ENCODE data around the gene C6orf52. TPM values are rescaled to one million over a fixed set of nuclear protein-coding genes. Genes with fewer than 3 reads are reported as not detected.
A peak's percentile ranks its signal among the peaks of the same experiment; 100 is the strongest.

The C6orf52 gene
- total and polyA plus RNA-seq, 4 donors: 0.33 to 0.71 (median 0.50) TPM; not detected in 1

DNA sequence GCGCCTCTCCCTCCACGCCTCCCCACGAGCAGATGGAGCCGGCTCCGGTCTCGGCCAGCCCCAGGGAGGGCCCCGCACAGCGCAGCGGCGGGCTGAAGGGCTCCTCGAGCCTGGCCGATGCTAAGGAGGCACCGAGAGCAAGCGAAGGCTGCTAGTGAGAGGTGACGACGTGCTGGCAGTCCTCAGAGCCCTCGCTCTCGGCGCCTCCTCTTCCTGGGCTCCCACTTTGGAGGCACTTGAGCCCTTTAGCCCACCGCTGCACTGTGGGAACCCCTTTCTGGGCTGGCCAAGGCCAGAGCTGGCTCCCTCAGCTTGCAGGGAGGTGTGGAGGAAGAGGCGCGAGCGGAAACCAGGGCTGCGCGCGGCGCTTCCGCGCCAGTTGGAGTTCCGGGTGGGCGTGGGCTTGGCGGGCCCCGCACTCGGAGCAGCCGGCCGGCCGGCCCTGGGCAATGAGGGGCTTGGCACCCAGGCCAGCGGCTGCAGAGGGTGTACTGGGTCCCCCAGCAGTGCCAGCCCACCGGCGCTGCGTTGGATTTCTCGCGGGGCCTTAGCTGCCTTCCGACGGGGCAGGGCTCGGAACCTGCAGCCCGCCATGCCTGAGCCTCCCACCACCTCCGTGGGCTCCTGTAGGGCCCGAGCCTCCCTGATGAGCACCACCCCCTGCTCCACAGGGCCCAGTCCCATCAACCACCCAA, 26.0 kb upstream of the C6orf52 start:
- peak; percentile 43 for DNase-seq (ENCODE audit: low spot score)

DNA sequence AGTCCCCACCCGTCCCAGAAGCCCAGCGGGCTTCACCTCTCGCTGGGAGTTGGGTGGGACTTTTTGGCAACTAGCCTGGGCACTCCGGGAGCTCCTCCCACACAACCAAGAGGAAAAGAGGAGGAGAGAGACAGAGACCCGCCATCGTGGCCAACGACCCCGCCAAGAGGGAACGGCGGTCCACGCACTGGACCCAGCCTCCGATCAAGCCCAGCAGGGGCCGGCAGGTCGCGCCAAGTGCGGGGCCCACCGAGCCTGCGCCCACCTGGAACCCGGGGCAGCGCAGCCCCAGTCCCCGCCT, 25.5 kb upstream of the C6orf52 start:
- Histone ChIP-seq H3K36me3 (ENCODE audit: control insufficient read depth in 4 of 4, insufficient read depth in 3 of 4, low read depth in 1 of 4, low read length in 3 of 4) (no peaks in the 10 kb centered on the region), H3K9me3 (ENCODE audit: control insufficient read depth in 4 of 4, low read length in 3 of 4) (no peaks in the 10 kb centered on the region), H3K4me1 (ENCODE audit: control insufficient read depth in 4 of 4, insufficient read depth in 4 of 4, low read length in 3 of 4) (peaks cover 2 to 19% (median 14%) of the 10 kb centered on the region in 4 donors), H3K27ac (ENCODE audit: low read depth in 1 of 2, low read length in 2 of 2) (peak overlapping the region in 1 of 2 donors; percentile 59), H3K4me3 (ENCODE audit: low read depth in 1 of 3, low read length in 3 of 3) (peak overlapping the region in 2 of 3 donors; percentile 49 to 65), H3K27me3 (ENCODE audit: control insufficient read depth in 4 of 4, insufficient read depth in 4 of 4, low read length in 3 of 4) (no peaks in the 10 kb centered on the region), H3K9ac (ENCODE audit: low read depth in 1 of 2, low read length in 2 of 2) (no peak overlapping the region)
- WGBS: 50% methylated on average over 21 of the region's 21 CpGs
- no peak for DNase-seq (ENCODE audit: low spot score)
- TF ChIP-seq, protein P1, sequence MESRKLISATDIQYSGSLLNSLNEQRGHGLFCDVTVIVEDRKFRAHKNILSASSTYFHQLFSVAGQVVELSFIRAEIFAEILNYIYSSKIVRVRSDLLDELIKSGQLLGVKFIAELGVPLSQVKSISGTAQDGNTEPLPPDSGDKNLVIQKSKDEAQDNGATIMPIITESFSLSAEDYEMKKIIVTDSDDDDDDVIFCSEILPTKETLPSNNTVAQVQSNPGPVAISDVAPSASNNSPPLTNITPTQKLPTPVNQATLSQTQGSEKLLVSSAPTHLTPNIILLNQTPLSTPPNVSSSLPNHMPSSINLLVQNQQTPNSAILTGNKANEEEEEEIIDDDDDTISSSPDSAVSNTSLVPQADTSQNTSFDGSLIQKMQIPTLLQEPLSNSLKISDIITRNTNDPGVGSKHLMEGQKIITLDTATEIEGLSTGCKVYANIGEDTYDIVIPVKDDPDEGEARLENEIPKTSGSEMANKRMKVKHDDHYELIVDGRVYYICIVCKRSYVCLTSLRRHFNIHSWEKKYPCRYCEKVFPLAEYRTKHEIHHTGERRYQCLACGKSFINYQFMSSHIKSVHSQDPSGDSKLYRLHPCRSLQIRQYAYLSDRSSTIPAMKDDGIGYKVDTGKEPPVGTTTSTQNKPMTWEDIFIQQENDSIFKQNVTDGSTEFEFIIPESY (IDR thresholded peaks at IDR 0.05): no peak
- no peak for TF ChIP-seq HNF4A (conservative IDR thresholded peaks at IDR 0.05)
- TF ChIP-seq, protein P2, sequence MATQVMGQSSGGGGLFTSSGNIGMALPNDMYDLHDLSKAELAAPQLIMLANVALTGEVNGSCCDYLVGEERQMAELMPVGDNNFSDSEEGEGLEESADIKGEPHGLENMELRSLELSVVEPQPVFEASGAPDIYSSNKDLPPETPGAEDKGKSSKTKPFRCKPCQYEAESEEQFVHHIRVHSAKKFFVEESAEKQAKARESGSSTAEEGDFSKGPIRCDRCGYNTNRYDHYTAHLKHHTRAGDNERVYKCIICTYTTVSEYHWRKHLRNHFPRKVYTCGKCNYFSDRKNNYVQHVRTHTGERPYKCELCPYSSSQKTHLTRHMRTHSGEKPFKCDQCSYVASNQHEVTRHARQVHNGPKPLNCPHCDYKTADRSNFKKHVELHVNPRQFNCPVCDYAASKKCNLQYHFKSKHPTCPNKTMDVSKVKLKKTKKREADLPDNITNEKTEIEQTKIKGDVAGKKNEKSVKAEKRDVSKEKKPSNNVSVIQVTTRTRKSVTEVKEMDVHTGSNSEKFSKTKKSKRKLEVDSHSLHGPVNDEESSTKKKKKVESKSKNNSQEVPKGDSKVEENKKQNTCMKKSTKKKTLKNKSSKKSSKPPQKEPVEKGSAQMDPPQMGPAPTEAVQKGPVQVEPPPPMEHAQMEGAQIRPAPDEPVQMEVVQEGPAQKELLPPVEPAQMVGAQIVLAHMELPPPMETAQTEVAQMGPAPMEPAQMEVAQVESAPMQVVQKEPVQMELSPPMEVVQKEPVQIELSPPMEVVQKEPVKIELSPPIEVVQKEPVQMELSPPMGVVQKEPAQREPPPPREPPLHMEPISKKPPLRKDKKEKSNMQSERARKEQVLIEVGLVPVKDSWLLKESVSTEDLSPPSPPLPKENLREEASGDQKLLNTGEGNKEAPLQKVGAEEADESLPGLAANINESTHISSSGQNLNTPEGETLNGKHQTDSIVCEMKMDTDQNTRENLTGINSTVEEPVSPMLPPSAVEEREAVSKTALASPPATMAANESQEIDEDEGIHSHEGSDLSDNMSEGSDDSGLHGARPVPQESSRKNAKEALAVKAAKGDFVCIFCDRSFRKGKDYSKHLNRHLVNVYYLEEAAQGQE (IDR thresholded peaks at IDR 0.05): no peak
- no peak for TF ChIP-seq HNF4G (IDR thresholded peaks at IDR 0.05)
- no peak for TF ChIP-seq FOXA1 (IDR thresholded peaks at IDR 0.05)
- TF ChIP-seq, protein P3, sequence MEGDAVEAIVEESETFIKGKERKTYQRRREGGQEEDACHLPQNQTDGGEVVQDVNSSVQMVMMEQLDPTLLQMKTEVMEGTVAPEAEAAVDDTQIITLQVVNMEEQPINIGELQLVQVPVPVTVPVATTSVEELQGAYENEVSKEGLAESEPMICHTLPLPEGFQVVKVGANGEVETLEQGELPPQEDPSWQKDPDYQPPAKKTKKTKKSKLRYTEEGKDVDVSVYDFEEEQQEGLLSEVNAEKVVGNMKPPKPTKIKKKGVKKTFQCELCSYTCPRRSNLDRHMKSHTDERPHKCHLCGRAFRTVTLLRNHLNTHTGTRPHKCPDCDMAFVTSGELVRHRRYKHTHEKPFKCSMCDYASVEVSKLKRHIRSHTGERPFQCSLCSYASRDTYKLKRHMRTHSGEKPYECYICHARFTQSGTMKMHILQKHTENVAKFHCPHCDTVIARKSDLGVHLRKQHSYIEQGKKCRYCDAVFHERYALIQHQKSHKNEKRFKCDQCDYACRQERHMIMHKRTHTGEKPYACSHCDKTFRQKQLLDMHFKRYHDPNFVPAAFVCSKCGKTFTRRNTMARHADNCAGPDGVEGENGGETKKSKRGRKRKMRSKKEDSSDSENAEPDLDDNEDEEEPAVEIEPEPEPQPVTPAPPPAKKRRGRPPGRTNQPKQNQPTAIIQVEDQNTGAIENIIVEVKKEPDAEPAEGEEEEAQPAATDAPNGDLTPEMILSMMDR (IDR thresholded peaks at IDR 0.05; ENCODE audit: low read depth, low read length, missing input control): no peak
- no peak for TF ChIP-seq YY1 (IDR thresholded peaks at IDR 0.05)
- TF ChIP-seq GABPA (IDR thresholded peaks at IDR 0.05 in 1 of 2, conservative IDR thresholded peaks at IDR 0.05 in 1 of 2): no peak
- no peak for TF ChIP-seq RXRA (IDR thresholded peaks at IDR 0.05)
- no peak for TF ChIP-seq JUND (IDR thresholded peaks at IDR 0.05)
- TF ChIP-seq, protein P4, sequence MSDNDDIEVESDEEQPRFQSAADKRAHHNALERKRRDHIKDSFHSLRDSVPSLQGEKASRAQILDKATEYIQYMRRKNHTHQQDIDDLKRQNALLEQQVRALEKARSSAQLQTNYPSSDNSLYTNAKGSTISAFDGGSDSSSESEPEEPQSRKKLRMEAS (IDR thresholded peaks at IDR 0.05): no peak
- TF ChIP-seq, protein P5, sequence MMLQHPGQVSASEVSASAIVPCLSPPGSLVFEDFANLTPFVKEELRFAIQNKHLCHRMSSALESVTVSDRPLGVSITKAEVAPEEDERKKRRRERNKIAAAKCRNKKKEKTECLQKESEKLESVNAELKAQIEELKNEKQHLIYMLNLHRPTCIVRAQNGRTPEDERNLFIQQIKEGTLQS (IDR thresholded peaks at IDR 0.05): no peak

More for the DNA sequence above, 26.0 kb upstream of the C6orf52 start:
- H3K36me3 ChIP-seq (ENCODE audit: control insufficient read depth in 4 of 4, insufficient read depth in 3 of 4, low read depth in 1 of 4, low read length in 3 of 4): peaks cover 0 to 2% (median 0%) of the 10 kb centered on the region in 4 donors
- H3K9me3 ChIP-seq (ENCODE audit: control insufficient read depth in 4 of 4, low read length in 3 of 4): no peaks in the 10 kb centered on the region
- H3K27me3 ChIP-seq (ENCODE audit: control insufficient read depth in 4 of 4, insufficient read depth in 4 of 4, low read length in 3 of 4): no peaks in the 10 kb centered on the region
- peak in 1 of 2 donors; percentile 57 for TF ChIP-seq GABPA (IDR thresholded peaks at IDR 0.05 in 1 of 2, conservative IDR thresholded peaks at IDR 0.05 in 1 of 2)
- TF ChIP-seq, protein P2 (IDR thresholded peaks at IDR 0.05): no peak
- WGBS: 41% methylated on average over 49 of the region's 49 CpGs
- peak overlapping the region in 1 of 2 donors; percentile 61 for H3K9ac ChIP-seq (ENCODE audit: low read depth in 1 of 2, low read length in 2 of 2)
- H3K27ac ChIP-seq (ENCODE audit: low read depth in 1 of 2, low read length in 2 of 2): peak overlapping the region; percentile 50 to 59
- H3K4me1 ChIP-seq (ENCODE audit: control insufficient read depth in 4 of 4, insufficient read depth in 4 of 4, low read length in 3 of 4): peaks cover 2 to 19% (median 14%) of the 10 kb centered on the region in 4 donors
- peak overlapping the region; percentile 39 to 65 (median 49) for H3K4me3 ChIP-seq (ENCODE audit: low read depth in 1 of 3, low read length in 3 of 3)
